Measurements from ENCODE around the gene CCHCR1.

Gene CCHCR1

DNA sequence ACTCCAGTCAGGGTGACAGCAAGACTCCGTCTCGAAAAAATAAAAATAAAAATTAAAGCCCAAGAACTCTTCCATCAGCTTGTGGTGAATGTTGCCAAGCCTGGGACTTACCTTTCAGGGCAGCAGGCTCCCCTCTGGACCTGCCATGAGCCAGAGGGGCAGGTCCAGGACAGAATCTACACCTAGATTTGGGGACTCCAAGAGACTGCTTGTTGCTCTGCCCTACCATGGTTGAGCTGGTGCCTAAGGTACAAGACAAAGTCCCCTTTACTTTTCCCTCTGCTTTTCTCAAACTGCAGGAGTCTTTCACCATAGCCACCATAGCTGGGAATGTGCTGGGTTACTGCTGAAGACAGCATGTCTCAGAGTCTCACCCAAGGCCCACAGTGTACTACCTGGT is 54.5 kb downstream of the CCHCR1 start:
- DNase-seq (ENCODE audit: low read depth, low spot score): no peak

DNA sequence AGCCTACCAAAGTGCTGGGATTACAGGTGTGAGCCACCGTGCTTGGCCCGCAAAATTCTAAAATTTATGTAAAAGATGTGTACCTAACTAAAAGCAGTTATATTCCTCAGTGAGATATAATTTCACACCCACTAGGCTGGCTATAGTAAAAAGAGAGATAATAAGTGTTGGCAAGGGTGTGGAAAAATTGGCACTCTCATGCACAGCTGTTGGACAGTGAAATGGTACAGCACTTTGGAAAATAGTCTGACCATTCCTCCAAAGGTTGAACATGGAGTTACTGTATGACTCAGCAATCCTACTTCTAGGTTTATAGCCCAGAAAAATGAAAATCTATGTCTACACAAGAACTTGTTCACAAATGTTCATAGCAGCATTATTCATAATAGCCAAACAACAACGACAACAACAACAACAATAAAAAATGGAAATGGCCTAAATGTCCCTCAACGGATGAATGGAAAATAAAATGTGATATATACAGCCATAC is 59.1 kb downstream of the CCHCR1 start:
- DNase-seq (ENCODE audit: low read depth, low spot score): no peak

DNA sequence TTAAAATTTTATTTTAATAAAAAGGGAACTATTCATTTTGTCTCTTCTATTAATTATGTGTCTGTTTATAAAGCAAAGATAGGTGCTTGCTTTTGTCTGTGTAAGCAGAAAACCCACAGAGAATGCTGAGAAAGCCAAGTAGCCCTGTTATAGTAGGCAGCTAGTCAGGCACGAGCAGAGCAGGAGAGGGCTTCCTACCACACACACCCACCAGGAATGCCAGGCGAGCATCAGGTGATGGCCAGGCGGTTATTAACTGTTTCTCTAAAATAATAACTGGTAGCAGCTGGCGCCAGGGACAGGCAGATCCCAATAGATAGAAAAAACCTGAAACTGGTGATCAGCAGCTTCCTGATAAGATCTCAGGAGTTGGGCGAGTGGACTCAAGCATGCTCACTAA is 60.9 kb downstream of the CCHCR1 start:
- no peak for DNase-seq (ENCODE audit: low read depth, low spot score)

DNA sequence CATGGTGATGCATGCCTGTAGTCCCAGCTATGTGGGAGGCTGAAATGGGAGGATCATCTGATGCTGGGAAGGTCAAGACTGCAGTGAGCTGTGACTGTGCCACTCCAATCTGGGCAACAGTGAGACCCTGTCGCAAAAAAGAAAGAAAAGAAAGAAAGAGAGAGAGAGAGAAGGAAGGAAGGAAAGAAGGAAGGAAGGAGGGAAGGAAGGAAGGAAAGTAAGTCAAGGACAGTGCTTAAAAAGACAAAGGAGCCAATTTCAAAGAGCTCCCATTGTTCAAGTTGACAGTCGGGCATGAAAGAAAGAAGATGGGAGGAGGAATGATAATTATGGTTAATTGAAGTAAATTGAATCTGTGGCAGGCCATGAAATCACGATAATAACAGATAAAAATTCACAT is 61.4 kb downstream of the CCHCR1 start:
- DNase-seq (ENCODE audit: low read depth, low spot score): no peak

DNA sequence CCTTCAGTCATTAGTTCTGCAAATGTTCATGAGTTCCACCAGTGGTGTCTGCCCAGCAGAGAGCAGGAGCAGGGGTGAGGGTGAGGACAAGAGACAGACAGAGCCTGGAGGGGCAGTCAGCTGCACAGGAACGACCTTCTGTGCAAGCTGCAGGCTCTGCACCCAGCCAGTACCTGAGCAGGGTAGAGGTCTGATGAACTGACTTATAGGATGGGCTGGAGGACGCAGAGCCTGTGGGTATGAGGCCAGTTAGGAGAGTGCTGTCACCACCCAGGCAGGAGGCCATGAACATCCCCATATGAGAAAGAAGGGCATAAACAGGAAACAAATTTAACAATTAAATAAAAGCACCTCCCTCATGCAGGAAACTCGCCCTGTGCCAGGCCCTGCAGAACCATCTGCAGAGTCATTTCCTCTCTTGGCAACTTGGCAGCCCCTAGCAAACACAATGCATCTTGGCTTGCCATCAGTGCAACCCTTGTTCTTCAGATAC is 63.2 kb downstream of the CCHCR1 start:
- no peak for DNase-seq (ENCODE audit: low read depth, low spot score)

DNA sequence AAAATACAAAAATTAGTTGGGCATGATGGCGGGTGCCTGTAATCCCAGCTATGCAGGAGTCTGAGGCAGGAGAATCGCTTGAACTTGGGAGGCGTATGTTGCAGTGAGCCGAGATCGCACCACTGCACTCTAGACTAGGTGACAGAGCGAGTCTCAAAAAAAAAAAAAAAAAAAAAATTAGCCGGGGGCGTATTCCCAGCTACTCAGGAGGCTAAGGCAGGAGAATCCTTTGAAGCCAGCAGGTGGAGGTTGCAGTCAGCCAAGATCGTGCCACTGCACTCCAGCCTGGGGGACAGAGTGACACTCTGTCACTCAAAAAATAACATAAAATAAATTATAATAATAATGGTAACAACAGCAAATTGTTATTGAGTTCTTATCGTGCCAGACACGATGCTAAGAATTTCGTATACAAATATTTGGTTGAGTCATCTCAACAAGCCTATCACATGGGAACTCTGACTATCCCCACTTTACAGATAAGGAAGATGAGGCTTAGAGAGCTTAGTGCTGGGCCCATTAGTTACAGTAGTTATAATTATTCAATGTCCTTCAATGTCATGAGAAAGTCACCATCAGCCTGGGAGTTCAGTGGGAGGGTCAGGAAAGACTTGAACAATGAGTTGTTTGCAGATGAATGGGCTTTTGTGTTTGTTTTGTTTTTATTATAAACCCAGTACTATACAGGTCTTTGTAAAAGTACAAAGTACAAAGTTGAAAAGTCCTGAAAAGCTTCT is 64.7 kb downstream of the CCHCR1 start:
- DNase-seq (ENCODE audit: low read depth, low spot score): no peak

All from smooth muscle cell of the brain vasculature (primary cell).